HEK293 (cell line): ENCODE data around the gene ZNF821.

Experiments used
- BCL11A ChIP-seq: fragments of 450-650 bp; formaldehyde crosslinking; IDR thresholded peaks from 2 replicates; pipeline ENCODE4 v1.5.1; 2016; ENCODE audit warnings: low read depth, missing biosample characterization, missing genetic modification characterization
- OSR2 ChIP-seq: fragments of 450-650 bp; formaldehyde crosslinking; IDR thresholded peaks from 2 replicates; pipeline ENCODE4 v1.5.1; 2016; ENCODE audit warnings: missing biosample characterization, missing genetic modification characterization
- PRDM1 ChIP-seq: fragments of 450-650 bp; formaldehyde crosslinking; IDR thresholded peaks from 2 replicates; pipeline ENCODE4; 2016; ENCODE audit warnings: missing biosample characterization, missing genetic modification characterization
- PRDM6 ChIP-seq: fragments of 450-650 bp; formaldehyde crosslinking; IDR thresholded peaks from 2 replicates; pipeline ENCODE4 v1.5.1; 2017; ENCODE audit warnings: missing biosample characterization, missing genetic modification characterization
- RBAK ChIP-seq: fragments of 450-650 bp; formaldehyde crosslinking; IDR thresholded peaks from 2 replicates; pipeline ENCODE4 v1.5.1; 2016; ENCODE audit warnings: missing biosample characterization, missing genetic modification characterization
- YY1 ChIP-seq: fragments of 450-650 bp; formaldehyde crosslinking; IDR thresholded peaks from 2 replicates; pipeline ENCODE4 v1.5.1; 2018; ENCODE audit warnings: missing biosample characterization, missing genetic modification characterization
- ZBTB10 ChIP-seq: fragments of 450-650 bp; formaldehyde crosslinking; IDR thresholded peaks from 2 replicates; pipeline ENCODE4 v1.5.1; 2016; ENCODE audit warnings: missing biosample characterization, missing genetic modification characterization
- ZEB2 ChIP-seq: fragments of 450-650 bp; formaldehyde crosslinking; IDR thresholded peaks from 2 replicates; pipeline ENCODE4 v1.5.1; 2016; ENCODE audit warnings: missing biosample characterization, missing genetic modification characterization
- ZFP37 ChIP-seq: fragments of 450-650 bp; formaldehyde crosslinking; IDR thresholded peaks from 2 replicates; pipeline ENCODE4 v1.5.1; 2016; ENCODE audit warnings: missing biosample characterization, missing genetic modification characterization
- ZNF10 ChIP-seq: fragments of 450-650 bp; formaldehyde crosslinking; IDR thresholded peaks from 2 replicates; pipeline ENCODE4 v1.5.1; 2017; ENCODE audit warnings: missing biosample characterization, missing genetic modification characterization
- ZNF112 ChIP-seq: fragments of 450-650 bp; formaldehyde crosslinking; IDR thresholded peaks from 2 replicates; pipeline ENCODE4 v1.5.0; 2017; ENCODE audit warnings: missing biosample characterization, missing genetic modification characterization
- ZNF114 ChIP-seq: fragments of 450-650 bp; formaldehyde crosslinking; IDR thresholded peaks from 2 replicates; pipeline ENCODE4 v1.5.0; 2017; ENCODE audit warnings: missing biosample characterization, missing genetic modification characterization
- ZNF169 ChIP-seq: fragments of 450-650 bp; formaldehyde crosslinking; IDR thresholded peaks from 2 replicates; pipeline ENCODE4 v1.5.1; 2016; ENCODE audit warnings: missing biosample characterization, missing genetic modification characterization
- ZNF184 ChIP-seq: fragments of 450-650 bp; IDR thresholded peaks from 2 replicates; pipeline ENCODE4 v1.5.1; 2018; ENCODE audit warnings: missing biosample characterization, mild to moderate bottlenecking, missing genetic modification characterization
- ZNF223 ChIP-seq: fragments of 450-650 bp; formaldehyde crosslinking; IDR thresholded peaks from 2 replicates; pipeline ENCODE4 v1.5.1; 2016; ENCODE audit warnings: missing biosample characterization, missing genetic modification characterization
- ZNF266 ChIP-seq: fragments of 450-650 bp; formaldehyde crosslinking; IDR thresholded peaks from 2 replicates; pipeline ENCODE4 v1.5.1; 2016; ENCODE audit warnings: missing biosample characterization, missing genetic modification characterization, low read depth
- ZNF391 ChIP-seq: fragments of 450-650 bp; formaldehyde crosslinking; IDR thresholded peaks from 2 replicates; pipeline ENCODE4 v1.5.1; 2016; ENCODE audit warnings: low read depth, missing biosample characterization, missing genetic modification characterization, borderline replicate concordance
- ZNF585B ChIP-seq: fragments of 450-650 bp; formaldehyde crosslinking; IDR thresholded peaks from 2 replicates; pipeline ENCODE4 v1.5.1; 2016; ENCODE audit warnings: missing biosample characterization, missing genetic modification characterization
- ZNF621 ChIP-seq: fragments of 450-650 bp; formaldehyde crosslinking; IDR thresholded peaks from 2 replicates; pipeline ENCODE4 v1.5.1; 2017; ENCODE audit warnings: missing biosample characterization, missing genetic modification characterization
- ZNF658 ChIP-seq: fragments of 450-650 bp; formaldehyde crosslinking; IDR thresholded peaks from 2 replicates; pipeline ENCODE4; 2016; ENCODE audit warnings: missing biosample characterization, missing genetic modification characterization
- ZNF776 ChIP-seq: fragments of 450-650 bp; formaldehyde crosslinking; IDR thresholded peaks from 2 replicates; pipeline ENCODE4 v1.5.0; 2017; ENCODE audit warnings: missing biosample characterization, missing genetic modification characterization, borderline replicate concordance
- ZNF830 ChIP-seq: fragments of 450-650 bp; IDR thresholded peaks from 2 replicates; pipeline ENCODE4 v1.5.0; 2018; ENCODE audit warnings: missing biosample characterization, missing genetic modification characterization, low read depth, mild to moderate bottlenecking, moderate library complexity
- ZNF843 ChIP-seq: fragments of 450-650 bp; formaldehyde crosslinking; IDR thresholded peaks from 2 replicates; pipeline ENCODE4 v1.5.1; 2016; ENCODE audit warnings: missing biosample characterization, missing genetic modification characterization
- TF ChIP-seq, protein P1 (sequence below): fragments of 450-650 bp; formaldehyde crosslinking; IDR thresholded peaks from 2 replicates; pipeline ENCODE4 v1.5.1; 2016; ENCODE audit warnings: missing biosample characterization, missing genetic modification characterization
- TF ChIP-seq, protein P2 (sequence below): fragments of 450-650 bp; formaldehyde crosslinking; IDR thresholded peaks from 2 replicates; pipeline ENCODE4; 2016; ENCODE audit warnings: missing biosample characterization, missing genetic modification characterization
- TF ChIP-seq, protein P3 (sequence below): fragments of 450-650 bp; formaldehyde crosslinking; IDR thresholded peaks from 2 replicates; pipeline ENCODE4 v1.5.1; 2016; ENCODE audit warnings: missing biosample characterization, missing genetic modification characterization
- TF ChIP-seq, protein P4 (sequence below): fragments of 450-650 bp; formaldehyde crosslinking; IDR thresholded peaks from 2 replicates; pipeline ENCODE4 v1.5.1; 2016; ENCODE audit warnings: missing biosample characterization, missing genetic modification characterization

ZNF821 gene

GRCh38 chr16:71894921-71895678, 11.1 kb upstream of the ZNF821 start, which contains the start of gene IST1 (continued):
- TF ChIP-seq, protein P1, sequence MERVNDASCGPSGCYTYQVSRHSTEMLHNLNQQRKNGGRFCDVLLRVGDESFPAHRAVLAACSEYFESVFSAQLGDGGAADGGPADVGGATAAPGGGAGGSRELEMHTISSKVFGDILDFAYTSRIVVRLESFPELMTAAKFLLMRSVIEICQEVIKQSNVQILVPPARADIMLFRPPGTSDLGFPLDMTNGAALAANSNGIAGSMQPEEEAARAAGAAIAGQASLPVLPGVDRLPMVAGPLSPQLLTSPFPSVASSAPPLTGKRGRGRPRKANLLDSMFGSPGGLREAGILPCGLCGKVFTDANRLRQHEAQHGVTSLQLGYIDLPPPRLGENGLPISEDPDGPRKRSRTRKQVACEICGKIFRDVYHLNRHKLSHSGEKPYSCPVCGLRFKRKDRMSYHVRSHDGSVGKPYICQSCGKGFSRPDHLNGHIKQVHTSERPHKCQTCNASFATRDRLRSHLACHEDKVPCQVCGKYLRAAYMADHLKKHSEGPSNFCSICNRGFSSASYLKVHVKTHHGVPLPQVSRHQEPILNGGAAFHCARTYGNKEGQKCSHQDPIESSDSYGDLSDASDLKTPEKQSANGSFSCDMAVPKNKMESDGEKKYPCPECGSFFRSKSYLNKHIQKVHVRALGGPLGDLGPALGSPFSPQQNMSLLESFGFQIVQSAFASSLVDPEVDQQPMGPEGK (tag by site-specific recombination): peak; percentile 99
- TF ChIP-seq ZBTB10: peak; percentile 96
- TF ChIP-seq ZNF184: no peak
- TF ChIP-seq, protein P2, sequence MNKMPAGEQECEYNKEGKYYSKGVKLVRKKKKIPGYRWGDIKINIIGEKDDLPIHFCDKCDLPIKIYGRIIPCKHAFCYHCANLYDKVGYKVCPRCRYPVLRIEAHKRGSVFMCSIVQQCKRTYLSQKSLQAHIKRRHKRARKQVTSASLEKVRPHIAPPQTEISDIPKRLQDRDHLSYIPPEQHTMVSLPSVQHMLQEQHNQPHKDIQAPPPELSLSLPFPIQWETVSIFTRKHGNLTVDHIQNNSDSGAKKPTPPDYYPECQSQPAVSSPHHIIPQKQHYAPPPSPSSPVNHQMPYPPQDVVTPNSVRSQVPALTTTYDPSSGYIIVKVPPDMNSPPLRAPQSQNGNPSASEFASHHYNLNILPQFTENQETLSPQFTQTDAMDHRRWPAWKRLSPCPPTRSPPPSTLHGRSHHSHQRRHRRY (tag by site-specific recombination): no peak
- no peak for TF ChIP-seq ZNF830 (tag by site-specific recombination)
- peak; percentile 84 for TF ChIP-seq ZNF843 (tag by site-specific recombination)
- peak; percentile 72; the same call in 1 of the 2 replicates for TF ChIP-seq ZNF391 (tag by site-specific recombination)
- no peak for TF ChIP-seq ZNF169 (tag by site-specific recombination)
- TF ChIP-seq ZNF658 (tag by site-specific recombination): no peak
- no peak for TF ChIP-seq ZNF585B (tag by site-specific recombination)
- TF ChIP-seq RBAK (tag by site-specific recombination): no peak
- peak; percentile 82; the same call in 1 of the 2 replicates for TF ChIP-seq ZFP37 (tag by site-specific recombination)
- TF ChIP-seq PRDM1 (tag by site-specific recombination): peak; percentile 96
- no peak for TF ChIP-seq ZNF266 (tag by site-specific recombination)
- TF ChIP-seq ZNF10 (tag by site-specific recombination): peak; percentile 31; the same call in 1 of the 2 replicates
- peak; percentile 98 for TF ChIP-seq ZEB2 (tag by site-specific recombination)
- TF ChIP-seq ZNF112 (tag by site-specific recombination): no peak
- TF ChIP-seq ZNF776 (tag by site-specific recombination): peak; percentile 94; the same call in 1 of the 2 replicates
- TF ChIP-seq BCL11A (tag by site-specific recombination): peak; percentile 75; the same call in 1 of the 2 replicates
- TF ChIP-seq, protein P3, sequence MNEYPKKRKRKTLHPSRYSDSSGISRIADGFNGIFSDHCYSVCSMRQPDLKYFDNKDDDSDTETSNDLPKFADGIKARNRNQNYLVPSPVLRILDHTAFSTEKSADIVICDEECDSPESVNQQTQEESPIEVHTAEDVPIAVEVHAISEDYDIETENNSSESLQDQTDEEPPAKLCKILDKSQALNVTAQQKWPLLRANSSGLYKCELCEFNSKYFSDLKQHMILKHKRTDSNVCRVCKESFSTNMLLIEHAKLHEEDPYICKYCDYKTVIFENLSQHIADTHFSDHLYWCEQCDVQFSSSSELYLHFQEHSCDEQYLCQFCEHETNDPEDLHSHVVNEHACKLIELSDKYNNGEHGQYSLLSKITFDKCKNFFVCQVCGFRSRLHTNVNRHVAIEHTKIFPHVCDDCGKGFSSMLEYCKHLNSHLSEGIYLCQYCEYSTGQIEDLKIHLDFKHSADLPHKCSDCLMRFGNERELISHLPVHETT (tag by site-specific recombination): peak; percentile 88
- no peak for TF ChIP-seq ZNF223
- TF ChIP-seq OSR2: 0 out of 2 replicates have a peak, but pooled peaks have one; percentile 14
- no peak for TF ChIP-seq ZNF621 (tag by site-specific recombination)
- TF ChIP-seq PRDM6 (tag by site-specific recombination): no peak
- TF ChIP-seq YY1 (tag by site-specific recombination): peak; percentile 86
- no peak for TF ChIP-seq ZNF114 (tag by site-specific recombination)
- TF ChIP-seq, protein P4, sequence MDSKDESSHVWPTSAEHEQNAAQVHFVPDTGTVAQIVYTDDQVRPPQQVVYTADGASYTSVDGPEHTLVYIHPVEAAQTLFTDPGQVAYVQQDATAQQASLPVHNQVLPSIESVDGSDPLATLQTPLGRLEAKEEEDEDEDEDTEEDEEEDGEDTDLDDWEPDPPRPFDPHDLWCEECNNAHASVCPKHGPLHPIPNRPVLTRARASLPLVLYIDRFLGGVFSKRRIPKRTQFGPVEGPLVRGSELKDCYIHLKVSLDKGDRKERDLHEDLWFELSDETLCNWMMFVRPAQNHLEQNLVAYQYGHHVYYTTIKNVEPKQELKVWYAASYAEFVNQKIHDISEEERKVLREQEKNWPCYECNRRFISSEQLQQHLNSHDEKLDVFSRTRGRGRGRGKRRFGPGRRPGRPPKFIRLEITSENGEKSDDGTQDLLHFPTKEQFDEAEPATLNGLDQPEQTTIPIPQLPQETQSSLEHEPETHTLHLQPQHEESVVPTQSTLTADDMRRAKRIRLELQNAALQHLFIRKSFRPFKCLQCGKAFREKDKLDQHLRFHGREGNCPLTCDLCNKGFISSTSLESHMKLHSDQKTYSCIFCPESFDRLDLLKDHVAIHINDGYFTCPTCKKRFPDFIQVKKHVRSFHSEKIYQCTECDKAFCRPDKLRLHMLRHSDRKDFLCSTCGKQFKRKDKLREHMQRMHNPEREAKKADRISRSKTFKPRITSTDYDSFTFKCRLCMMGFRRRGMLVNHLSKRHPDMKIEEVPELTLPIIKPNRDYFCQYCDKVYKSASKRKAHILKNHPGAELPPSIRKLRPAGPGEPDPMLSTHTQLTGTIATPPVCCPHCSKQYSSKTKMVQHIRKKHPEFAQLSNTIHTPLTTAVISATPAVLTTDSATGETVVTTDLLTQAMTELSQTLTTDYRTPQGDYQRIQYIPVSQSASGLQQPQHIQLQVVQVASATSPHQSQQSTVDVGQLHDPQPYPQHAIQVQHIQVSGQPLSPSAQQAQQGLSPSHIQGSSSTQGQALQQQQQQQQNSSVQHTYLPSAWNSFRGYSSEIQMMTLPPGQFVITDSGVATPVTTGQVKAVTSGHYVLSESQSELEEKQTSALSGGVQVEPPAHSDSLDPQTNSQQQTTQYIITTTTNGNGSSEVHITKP (tag by site-specific recombination): peak; percentile 93
